A172 (cell line): Measurements from ENCODE around the gene PRR22. TPM values are rescaled to one million over a fixed set of nuclear protein-coding genes. Genes with fewer than 3 reads are reported as not detected.

ENCODE experiments used
- DNase-seq: peaks from one replicate; pipeline ENCODE4 v3.0.0-alpha.2; 2015; ENCODE audit warnings: low spot score
- total RNA-seq: library from RNA; depleted of rRNA; stranded (reverse); fragments of >200 nt; shearing (Covaris generic); gene quantifications from 2 replicates; pipeline ENCODE4 v1.2.3, GENCODE V29; 2014

PRR22 gene
- total RNA-seq, 1 experiment from 2014 or later = 0.41 TPM

DNA sequence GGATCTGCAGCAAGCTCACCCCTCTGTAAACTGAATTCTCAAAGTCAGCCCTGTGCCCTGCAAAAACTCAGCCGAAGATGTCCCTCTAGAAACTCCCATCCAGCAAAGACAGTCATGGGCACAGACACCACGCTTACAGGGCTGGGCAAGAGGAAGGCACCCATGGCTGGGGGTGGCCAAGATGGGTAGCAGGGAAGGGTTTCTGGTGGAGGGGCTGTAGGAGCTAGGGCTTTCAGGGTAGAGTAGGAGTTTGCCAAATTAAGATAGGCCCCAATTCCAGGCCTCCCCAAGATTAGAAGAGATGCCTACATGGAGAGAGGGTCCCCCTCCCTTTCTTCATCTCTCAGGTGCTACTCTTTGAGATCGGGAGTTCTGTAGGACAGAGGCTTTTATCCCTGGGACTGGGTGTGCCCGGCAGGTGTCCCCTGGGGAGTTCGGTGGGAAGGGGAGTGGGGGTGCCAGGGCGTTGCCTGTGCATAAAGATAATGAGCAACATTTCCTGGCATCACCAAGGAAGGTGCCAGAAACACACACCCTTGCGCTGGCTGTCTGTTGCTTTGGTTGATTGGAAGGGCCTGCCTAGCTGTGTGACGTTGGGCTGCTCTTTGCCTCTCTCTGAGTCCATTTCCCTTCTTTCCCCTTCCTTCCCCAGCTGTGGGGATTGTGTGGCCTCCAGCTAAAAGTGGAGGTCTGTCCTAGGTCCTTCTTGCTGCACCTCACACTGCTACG lies 29.7 kb upstream of the PRR22 start:
- no peak for DNase-seq

DNA sequence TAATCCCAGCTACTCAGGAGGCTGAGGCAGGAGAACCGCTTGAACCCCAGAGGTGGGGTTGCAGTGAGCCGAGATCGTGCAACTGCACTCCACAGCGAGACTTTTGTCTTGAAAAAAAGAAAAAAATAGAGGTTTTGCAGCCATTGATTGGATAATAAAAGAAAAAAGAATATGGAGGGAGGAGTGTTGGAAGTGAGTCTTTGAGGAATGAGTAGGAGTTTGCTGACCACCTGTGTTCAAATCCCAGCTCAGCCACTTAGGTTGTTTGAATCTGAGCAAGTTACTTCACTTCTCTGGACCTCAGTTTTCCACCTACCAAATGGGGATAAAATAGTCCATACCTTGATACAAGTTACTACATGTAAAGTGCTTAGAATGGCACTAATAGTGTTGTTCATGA lies 26.6 kb upstream of the PRR22 start:
- no peak for DNase-seq

DNA sequence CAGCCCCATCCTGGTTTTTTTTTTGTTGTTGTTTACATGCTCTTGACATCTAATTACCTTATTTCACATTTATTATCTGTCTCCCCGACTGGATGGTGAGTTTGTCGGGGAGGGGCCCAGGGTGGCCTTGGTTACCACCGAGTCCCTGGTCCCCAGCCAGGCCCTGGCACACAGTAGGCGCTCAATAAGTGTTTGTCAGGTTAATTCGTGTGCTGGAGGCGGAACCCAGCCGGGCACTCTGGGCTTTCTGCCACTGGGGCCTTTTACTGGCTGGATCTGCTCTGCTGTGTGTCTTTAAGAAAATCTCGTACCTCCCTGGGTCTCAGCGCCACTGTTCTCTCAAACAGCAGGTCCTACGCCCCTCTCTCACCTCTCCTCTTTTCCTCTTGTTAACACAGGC lies 24.9 kb upstream of the PRR22 start:
- no peak for DNase-seq

DNA sequence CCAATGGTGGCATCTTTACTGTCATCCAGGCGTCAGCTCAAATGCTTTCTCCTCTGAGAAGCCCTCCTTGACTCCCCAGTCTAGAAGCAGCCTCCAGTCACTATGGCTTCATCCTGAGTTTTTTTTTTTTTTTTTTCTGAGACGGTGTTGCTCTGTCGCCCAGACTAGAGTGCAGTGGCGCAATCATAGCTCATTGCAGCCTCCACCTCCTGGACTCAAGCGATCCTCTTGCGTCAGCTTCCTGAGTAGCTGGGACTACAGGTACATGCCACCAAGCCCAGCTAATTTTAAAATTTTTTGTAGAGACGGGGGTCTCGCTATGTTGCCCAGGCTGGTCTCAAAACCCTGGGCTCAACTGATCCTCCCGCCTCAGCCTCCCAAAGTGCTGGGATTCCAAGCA lies 24.5 kb upstream of the PRR22 start:
- no peak for DNase-seq

DNA sequence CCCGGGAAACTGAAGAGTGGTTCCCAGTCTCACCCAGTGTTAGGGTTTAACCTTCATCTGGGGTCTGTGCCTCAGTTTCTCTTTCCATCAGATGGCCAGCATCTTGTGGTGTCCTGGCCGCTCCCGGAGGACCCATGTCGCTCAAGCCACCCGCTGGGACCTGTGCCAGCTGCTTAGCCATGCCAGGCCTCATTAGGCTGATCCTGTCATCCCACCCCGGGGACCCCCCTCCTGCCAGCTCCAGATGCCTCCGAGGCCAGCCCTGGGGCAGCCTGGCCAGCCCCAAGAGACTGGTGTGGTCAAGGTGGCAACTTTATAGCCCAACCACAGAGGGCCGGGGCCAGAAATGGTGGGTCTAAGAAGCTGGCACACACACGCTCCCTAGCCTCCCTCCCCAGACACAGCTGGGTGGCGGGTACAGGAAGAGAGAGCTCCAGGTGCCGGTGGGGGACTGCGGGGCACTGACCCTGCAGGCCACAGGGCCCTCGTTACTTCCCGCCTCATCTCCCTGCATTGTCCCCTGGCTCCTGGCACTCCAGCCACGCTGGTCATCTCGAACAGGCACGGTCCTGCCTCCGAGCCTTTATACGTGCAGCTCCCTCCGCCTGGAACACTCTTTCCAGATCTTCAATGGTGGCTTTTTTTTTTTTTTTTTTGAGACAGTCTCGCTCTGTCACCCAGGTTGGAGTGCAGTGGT lies 23.7 kb upstream of the PRR22 start:
- no peak for DNase-seq

DNA sequence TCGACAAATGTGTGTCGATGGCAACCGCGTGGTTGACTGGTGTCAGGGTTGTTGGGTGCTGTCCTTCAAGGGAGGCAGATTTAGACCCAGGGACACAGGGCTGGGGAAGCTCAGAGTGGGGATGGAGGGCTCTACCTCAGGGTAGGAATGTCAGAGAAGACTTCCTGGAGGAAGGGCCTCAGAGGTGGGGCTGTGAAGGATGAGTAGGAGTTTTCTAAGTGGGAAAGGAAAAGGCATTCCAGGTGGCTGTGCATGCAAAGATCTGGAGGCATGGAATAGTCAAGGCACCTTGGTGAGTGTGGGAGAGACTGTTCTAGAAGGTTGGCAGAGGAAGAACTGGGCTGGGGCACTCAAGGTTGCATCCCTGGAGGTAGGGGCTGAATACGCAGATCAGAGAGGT lies 22.4 kb upstream of the PRR22 start:
- no peak for DNase-seq

DNA sequence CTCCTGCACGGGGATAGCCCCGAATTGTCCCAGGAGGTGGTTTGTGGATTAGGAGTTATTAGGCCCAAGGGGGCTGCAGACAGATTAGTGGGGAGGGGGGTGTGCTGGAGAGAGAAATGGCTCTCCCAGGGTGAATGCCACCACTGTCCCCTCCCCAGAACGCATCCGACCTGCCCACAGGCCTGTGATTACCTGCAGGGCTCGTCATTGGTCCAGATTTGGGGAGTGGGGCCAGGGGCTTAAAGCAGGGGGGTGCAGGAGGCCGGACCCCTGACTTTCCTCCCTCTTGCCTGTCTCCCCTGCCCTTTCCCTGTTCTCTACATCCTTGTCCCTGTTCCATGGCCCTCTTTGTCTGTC lies 21.6 kb upstream of the PRR22 start:
- DNase-seq = no peak

DNA sequence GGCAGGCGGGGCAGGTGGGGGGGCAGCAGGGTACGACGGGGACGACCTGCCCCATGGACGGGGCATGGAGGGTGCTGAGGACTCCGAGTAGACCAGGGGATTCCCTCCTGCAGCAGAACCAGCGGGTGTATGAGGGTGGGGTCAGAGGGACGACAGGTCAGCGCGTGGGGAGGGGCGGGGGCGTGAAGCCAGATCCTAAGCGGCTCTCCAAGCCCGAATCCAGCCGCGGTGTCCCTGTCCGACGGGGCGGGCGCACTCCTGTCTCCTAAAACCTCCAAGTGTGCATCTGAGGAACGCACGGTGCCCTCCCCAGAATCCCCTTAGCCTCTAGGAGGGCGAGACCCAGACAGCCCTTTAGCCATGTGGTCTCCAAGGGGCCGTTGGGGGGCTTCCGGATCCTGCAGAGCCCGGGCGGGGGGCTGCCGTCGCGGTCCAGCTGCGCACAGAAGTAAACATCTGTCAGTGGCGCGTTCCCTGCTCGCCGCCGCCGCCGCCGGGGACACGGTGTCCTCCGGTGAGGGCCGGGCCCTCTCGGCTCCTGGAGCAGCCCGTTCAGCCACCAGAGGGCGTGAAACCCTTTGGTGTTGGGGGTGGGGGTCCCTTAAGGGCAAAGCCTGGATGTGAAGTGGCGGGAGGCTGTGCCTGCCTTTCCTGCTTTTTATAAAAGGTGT lies 21.1 kb upstream of the PRR22 start:
- no peak for DNase-seq

DNA sequence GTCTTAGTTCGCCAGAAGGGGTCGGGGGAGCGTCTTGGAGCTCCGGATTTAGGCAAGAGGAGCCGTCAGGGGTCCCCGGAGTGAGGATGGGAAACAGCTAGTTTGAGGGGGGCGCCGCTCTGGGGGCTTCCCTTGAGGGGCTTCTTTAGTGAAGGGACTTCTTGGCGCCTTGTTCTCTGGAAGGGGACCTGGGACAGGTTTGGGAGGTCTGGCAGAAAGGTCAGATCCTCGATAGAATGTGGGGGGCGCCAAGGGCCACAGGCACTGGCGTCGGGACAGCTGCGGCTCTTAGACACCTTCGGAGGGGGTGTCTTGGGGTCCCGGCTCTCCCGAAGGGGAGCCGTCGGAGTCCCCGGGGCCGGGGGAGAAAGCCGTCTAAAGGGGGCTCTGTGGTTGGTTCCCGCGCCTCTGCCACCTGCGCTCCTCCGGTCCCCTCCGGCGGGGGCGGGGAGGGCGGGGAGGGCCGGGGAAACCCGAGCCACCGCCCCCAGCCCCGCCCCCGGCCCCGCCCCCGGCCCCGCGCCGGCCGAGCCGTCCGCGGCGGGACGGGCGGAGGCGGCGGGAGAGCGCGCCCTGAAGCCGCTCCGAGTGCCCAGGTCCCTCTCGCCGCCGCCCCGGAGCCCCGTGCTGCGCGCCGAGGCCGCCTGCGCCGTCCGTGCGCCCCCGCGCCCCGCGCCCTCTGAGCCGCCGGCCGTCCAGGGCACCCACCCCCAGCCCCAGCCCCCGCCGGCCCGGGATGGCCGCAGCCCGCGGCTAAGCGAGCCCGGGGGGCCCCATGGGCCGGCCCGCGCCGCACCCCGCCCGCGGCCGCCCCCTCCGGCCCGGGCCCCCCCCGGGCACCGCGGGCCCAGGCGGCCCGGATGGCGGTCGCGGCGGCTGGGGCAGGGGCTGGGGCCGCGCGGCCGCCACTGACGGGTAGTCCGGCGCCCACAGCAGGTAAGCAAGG lies 20.2 kb upstream of the PRR22 start, which contains the start of gene NRTN:
TSS of gene NRTN (plus strand) at position 552 of the 946 bp plus-strand sequence. CDS start 19,099 bp downstream, outside the sequence.
- no peak for DNase-seq

DNA sequence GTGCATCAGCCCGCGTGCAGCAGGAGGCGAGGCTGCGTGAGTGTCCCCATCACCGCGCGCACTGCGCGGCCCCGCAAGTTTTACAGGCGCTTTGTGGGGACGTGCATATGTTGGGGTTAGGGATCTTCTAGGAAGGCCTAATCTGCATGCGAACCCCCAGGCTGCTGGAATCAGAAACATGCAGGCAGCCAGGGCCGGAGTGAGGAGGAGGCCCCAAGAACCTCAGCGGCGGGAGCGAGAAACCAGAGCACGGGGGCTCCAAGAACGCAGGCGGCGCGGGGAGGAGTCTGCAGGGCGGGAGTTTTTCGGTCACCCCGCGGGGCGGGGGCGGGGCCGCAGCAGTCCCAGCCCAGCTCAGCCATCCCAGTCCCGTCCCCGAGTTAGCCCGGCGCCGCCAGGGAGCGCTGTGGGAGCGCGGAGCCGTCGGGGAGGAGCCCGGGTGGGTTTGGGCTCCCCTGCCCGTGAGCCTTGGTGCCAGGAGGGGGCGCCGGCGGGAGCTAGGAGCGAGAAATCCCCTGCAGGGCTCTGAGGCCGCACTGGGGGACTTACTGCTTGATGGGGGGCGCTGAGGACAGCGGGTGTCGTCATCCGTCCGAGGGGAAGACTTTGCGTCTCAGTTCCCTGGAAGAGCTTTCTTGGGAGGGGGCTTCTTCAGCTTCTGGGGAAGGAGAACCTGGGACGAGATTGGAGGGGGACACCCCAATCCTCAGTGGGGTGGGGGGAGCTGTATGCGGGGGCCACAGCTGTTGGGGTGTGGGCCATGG lies 19.4 kb upstream of the PRR22 start:
- DNase-seq = peak; percentile 73

DNA sequence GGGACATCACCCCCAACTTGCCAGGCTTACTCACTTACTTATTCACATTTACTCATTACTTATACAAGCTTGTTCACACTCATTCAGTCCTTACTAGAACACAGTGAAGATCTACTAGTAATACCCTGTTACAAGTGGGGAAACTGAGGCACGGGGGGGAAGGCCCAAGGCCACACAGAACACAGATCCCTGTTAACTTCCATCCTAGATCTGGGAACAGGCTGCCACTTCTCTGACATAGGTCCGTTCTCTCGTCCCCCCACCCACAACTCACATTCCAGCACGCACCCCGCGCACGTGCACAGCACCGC lies 18.9 kb upstream of the PRR22 start:
- no peak for DNase-seq

DNA sequence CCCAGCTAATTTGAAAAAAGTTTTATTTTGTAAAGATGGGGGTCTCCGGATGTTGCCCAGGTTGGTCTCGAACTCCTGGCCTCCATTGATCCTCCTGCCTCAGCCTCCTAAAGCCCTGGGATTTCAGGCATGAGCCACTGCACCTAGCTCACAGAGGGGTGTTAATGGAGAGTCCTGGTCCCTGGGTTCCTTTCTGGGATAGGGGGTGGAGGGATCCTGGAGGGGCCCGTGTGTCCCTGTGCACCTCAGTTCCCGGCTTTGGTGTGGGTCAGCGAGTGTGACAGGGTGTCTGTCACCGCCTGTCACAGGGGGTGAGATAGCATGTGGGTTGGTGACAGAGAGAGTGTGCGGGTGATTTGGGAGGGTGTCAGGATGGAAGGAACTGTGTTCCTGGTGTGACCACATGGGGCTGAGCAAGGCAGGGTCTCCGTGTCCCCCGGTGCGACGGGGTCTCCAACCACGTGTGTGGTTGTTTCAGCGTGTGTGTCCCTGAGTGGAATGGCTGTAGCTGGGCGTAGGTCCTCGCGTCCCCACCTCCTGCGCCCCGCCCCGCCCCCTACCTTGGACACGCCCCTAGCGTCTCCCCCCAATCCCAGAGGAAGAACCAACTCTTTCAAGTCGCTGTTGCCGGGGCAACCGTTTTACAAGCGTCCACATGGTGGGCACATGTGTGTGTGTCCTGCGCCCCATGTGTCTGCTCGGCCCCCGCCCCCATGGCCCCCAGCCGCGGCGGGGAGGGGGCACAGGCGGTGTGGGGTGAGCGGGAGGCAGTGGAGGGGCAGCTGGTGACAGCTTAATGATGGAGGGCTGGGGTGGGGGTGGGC lies 17.5 kb upstream of the PRR22 start:
- DNase-seq = no peak

DNA sequence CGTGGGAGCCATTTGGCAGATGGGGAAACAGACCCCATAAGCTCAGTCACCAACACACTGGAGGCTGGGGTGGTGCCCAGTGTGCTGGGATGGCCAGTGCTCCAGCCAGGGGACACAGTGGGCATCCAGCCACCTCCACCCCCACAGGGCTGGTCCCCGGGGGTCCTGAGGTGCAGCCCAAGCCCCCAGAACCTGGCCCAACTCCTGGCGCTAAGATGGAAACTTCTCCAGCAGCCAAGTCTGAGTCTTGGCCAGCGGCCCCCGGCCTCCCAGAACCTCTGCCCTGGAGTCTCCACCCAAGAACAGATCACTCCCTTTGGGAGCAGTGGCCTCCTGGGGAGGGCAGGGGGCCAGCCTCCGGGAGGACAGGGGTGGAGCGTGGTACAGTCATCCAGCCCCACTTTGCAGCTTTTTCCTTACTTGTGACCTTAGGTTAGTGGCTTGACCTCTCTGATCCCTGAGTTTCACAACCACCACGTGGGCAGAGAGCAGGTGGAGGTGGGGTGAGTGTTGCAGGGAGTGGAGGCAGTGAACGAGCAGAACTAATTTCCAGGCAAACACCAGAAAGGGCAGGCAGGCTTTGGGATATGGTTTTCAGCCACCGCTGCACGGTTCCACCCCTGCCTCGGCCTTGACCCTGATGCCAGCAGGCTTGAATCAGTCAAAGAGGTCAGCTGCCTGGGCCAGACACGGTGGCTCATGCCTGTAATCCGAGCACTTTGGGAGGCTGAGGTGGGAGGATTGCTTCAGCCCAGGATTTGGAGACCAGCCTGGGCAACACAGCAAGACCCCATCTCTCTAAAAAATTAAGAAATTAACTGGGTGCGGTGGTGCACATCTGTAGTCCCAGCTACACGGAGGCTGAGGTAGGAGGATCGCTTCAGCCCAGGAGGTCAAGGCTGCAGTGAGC lies 16.1 kb upstream of the PRR22 start:
- no peak for DNase-seq

DNA sequence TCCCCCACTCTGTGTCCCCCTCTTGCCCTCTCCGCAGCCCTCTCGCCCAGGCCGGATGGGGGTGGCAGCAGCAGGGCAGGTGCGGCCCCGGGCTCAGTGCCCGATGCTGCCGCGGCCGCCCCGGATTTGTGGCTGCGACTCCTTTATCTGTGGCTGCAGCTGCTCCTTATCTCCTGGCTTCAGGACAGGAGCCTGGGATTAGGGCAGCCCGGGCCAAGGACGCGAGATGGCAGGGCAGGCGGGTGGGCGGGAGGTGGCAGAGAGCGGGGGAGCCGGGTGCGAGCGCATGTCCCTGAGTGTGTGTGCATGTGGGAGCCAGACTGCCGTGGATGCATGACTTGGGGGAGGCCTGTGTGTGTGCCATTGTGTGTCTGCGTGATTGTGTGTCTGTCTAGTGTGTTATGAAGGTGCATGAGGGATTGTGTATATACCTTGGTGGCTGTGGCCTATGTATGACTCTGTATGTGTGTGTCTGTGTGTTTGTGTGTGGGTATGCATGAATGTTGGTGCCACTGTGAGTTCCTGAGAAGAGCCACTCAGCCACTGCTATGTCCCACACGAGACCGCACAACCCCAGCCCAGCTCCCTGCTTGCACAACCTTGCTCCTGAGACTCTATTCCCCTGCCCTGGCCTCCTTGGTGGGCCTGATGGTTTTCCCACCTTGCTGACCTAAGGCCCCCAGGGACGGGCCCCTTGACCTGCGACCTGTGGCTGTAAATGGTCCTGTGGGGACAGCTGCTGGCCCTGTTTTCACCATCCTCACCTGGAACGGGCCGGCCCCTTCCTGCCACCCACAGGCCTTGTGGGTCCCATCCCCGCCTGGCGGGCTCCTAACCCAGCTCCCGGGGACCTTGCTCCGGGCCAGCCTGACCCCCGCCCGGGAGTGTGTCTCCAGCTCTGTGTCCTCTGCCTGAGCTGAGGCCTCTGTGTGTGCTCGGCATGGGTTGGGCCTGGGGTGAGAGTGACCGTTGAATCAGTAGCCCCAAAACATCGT lies 15.0 kb upstream of the PRR22 start:
- DNase-seq = no peak

DNA sequence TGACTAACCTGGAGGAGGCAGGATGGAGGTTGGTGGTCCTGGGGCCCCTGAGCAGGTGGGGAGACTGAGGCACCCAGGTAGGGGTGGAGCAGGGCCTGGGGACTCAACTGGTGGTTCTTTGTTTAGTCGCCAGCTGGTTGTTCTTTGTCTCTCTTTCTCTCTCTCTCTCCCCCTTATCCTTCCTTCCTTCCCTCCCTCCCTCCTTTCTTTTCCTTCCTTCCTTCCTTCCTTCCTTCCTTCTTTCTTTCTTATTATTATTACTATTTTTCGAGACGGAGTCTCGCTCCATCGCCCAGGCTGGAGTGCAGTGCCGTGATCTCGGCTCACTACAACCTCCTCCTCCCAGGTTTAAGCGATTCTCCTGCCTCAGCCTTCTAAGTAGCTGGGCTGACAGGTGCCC lies 13.7 kb upstream of the PRR22 start:
- no peak for DNase-seq

DNA sequence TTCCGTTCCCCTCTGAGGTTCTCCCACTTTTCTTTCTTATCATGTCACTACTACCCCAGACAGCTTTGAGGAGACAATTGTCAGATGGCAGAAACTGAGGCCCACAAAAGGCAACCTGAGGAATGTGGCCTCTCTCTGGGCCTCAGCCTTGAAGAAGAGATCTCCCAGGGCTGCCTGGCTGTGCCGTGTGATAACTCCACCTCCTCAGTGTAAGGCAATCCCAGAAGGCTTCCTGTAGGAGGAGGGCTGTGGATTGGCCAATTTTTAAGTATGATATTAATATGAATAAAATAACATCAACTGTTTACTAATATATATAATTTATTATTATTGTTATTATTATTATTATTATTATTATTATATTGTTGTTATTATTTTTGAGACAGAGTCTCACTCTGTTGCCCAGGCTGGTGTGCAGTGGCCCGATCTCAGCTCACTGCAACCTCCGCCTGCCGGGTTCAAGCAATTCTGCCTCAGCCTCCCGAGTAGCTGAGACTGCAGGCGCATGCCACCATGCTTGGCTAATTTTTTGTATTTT lies 10.9 kb upstream of the PRR22 start:
- no peak for DNase-seq

DNA sequence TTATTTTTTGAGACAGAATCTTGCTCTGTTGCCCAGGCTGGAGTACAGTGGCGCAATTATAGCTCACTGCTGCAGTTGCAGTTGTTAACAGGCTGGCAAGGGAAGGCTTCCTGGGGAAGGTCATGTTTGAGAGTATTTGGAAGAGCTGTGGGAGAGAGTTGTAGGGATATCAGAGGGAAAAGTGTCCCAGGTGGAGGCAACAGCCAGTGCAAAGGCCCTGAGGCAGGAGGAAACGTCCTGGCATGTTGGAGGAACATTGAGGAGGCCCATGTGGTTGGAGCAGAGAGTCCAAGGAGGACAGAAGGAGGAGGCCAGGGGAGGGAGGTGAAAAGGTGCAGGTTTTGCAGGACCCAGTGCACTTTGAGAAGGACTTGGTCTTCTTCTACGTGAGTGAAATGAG lies 8.6 kb upstream of the PRR22 start:
- DNase-seq = no peak

DNA sequence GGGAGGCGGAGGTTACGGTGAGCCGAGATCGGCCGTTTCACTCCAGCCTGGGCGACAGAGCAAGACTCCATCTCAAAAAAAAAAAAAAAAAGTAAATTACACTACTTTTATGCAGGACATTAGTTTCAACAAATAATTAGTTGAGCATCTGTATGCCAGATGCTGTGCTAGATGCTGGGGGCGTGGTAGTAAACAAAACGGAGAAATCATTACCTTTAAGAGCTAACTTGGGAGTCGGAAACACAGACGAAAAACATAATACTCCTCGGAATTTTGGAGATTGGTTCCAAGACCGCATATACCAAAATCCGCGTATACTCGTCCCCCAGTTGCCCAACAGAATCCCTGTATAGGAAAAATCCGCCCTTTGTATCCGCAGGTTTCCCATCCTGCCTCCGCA lies 7.7 kb upstream of the PRR22 start:
- DNase-seq = no peak
